ENCODE data around the gene PLCH1. TPM values are rescaled to one million over a fixed set of nuclear protein-coding genes. Genes with fewer than 3 reads are reported as not detected.

Gene PLCH1
- total RNA-seq, 1 donor from 2014 or later = 0.26 TPM

DNA sequence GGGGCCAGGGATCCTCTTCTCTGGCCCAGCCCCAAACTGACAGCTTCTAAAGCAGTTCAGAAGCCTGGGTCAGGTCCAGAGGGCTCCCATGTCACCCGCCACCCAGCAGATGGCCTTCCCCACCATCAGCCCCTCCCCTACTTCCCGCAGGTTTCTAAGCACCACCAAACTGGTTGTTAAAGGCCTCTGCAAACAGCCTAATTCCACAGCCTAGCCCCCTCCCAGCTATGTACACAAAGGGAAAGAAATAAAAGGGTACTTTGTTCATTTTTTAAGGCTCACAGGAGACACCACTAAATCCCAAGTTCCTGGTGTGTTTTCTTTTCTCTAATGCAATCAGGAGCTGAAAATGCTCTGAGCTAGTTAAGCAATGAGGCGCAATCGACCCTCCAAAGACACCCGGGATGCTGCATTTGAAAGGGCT, 30.6 kb downstream of the PLCH1 start:
- Histone ChIP-seq H3K36me3 (ENCODE audit: control insufficient read depth, insufficient read depth, low read length) (no peaks in the 10 kb centered on the region), H3K4me3 (ENCODE audit: low read depth, low read length) (no peak overlapping the region), H3K27me3 (ENCODE audit: control insufficient read depth, insufficient read depth, low read length) (no peaks in the 10 kb centered on the region)
- FAIRE-seq (no peak), DNase-seq (ENCODE audit: low read depth) (no peak)
- TF ChIP-seq, protein P1, sequence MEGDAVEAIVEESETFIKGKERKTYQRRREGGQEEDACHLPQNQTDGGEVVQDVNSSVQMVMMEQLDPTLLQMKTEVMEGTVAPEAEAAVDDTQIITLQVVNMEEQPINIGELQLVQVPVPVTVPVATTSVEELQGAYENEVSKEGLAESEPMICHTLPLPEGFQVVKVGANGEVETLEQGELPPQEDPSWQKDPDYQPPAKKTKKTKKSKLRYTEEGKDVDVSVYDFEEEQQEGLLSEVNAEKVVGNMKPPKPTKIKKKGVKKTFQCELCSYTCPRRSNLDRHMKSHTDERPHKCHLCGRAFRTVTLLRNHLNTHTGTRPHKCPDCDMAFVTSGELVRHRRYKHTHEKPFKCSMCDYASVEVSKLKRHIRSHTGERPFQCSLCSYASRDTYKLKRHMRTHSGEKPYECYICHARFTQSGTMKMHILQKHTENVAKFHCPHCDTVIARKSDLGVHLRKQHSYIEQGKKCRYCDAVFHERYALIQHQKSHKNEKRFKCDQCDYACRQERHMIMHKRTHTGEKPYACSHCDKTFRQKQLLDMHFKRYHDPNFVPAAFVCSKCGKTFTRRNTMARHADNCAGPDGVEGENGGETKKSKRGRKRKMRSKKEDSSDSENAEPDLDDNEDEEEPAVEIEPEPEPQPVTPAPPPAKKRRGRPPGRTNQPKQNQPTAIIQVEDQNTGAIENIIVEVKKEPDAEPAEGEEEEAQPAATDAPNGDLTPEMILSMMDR (IDR thresholded peaks at IDR 0.05; ENCODE audit: insufficient read depth, low read length, severe bottlenecking) = no peak

DNA sequence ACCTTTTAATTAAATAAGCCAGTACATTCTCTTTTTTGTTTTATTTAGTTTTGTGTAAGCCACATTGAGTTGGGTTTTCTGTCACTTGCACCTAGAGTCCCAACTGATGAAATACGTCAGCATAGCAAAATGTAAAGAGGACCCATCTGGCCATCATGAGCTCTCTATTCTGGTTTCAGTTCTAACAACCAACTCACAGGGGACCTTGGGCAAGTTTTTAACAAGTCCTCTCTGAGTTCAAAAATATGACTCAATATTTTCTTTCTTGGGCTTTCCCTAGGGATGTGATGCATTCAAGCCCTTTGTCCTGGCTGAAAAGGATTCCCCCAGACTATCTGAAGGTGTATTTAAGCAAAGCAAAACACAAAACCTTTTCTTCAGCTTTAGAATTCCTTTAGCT, 32.9 kb downstream of the PLCH1 start:
- FAIRE-seq = no peak
- Histone ChIP-seq H3K27me3 (ENCODE audit: control insufficient read depth, insufficient read depth, low read length) (no peaks in the 10 kb centered on the region), H3K36me3 (ENCODE audit: control insufficient read depth, insufficient read depth, low read length) (no peaks in the 10 kb centered on the region), H3K4me3 (ENCODE audit: low read depth, low read length) (no peak overlapping the region)
- TF ChIP-seq, protein P1 (IDR thresholded peaks at IDR 0.05; ENCODE audit: insufficient read depth, low read length, severe bottlenecking) = no peak
- DNase-seq (ENCODE audit: low read depth) = peak; percentile 42

DNA sequence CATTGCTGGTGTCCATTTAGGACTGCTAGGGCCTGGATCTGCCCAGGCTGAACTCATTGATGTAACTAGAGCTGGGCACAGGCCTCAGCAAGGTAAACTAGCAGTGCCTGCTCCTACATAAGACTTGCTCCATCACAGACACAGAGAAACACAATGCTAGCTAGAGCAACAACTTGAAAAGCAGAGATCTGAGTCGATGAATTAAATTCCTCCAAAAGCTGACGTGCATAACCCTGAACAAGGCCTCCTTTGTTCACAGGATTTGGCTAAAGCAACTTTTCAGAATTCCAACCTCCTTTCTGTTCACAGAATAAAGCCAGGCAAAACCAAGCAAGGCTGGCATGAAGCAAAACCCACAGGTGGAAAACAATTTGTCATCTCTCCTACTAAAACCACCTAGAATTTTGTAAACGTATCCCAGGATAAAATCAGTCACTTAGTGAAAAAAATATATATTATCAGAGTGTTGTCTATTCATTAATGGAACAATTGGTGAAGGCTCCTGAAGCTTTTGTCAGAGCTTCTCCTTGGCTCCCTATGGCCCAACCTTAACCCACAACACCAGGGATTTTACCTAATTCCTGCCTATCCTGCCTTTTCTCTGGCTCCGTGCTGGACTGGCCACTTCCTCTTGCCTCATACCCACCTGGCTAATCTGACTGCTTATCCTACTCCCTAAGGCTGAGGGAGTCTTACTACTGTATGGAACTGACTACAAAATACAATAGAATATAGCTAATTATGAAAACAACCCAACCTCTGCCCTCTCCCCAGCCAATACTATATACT, 39.9 kb downstream of the PLCH1 start:
- TF ChIP-seq, protein P1 (IDR thresholded peaks at IDR 0.05; ENCODE audit: insufficient read depth, low read length, severe bottlenecking) = no peak
- FAIRE-seq = no peak
- no peak overlapping the region for H3K4me3 ChIP-seq (ENCODE audit: low read depth, low read length)
- peak; percentile 20 for DNase-seq (ENCODE audit: low read depth)
- no peaks in the 10 kb centered on the region for H3K36me3 ChIP-seq (ENCODE audit: control insufficient read depth, insufficient read depth, low read length)
- no peaks in the 10 kb centered on the region for H3K27me3 ChIP-seq (ENCODE audit: control insufficient read depth, insufficient read depth, low read length)

- Histone ChIP-seq H3K4me3 (ENCODE audit: low read depth, low read length) (no peak overlapping the region), H3K27me3 (ENCODE audit: control insufficient read depth, insufficient read depth, low read length) (no peaks in the 10 kb centered on the region), H3K36me3 (ENCODE audit: control insufficient read depth, insufficient read depth, low read length) (no peaks in the 10 kb centered on the region)
- TF ChIP-seq, protein P1 (IDR thresholded peaks at IDR 0.05; ENCODE audit: insufficient read depth, low read length, severe bottlenecking) = no peak
- FAIRE-seq = no peak
- DNase-seq (ENCODE audit: low read depth) = no peak
These were observed 40.8 kb downstream of the PLCH1 start for GRCh38 chr3:155704061-155704460.

GRCh38 chr3:155702745-155703591, 41.9 kb downstream of the PLCH1 start:
- Histone ChIP-seq H3K36me3 (ENCODE audit: control insufficient read depth, insufficient read depth, low read length) (no peaks in the 10 kb centered on the region), H3K27me3 (ENCODE audit: control insufficient read depth, insufficient read depth, low read length) (no peaks in the 10 kb centered on the region), H3K4me3 (ENCODE audit: low read depth, low read length) (no peak overlapping the region)
- FAIRE-seq = no peak
- DNase-seq (ENCODE audit: low read depth) = peak; percentile 17
- TF ChIP-seq, protein P1 (IDR thresholded peaks at IDR 0.05; ENCODE audit: insufficient read depth, low read length, severe bottlenecking) = no peak

All from bronchial epithelial cell (primary cell).